NCI-H2081 (cell line): ENCODE measurements around the gene C11orf52.
"Not testable (repeated sequence)": the region's sequence is repeated elsewhere in the genome, so short reads cannot be mapped to it uniquely, and the experiment has no call there.

Experiments
- DNase-seq, 2 experiments: peaks; one replicate each; lab custom pipeline; 2025; lab: John Stamatoyannopoulos, UW

The C11orf52 gene

DNA sequence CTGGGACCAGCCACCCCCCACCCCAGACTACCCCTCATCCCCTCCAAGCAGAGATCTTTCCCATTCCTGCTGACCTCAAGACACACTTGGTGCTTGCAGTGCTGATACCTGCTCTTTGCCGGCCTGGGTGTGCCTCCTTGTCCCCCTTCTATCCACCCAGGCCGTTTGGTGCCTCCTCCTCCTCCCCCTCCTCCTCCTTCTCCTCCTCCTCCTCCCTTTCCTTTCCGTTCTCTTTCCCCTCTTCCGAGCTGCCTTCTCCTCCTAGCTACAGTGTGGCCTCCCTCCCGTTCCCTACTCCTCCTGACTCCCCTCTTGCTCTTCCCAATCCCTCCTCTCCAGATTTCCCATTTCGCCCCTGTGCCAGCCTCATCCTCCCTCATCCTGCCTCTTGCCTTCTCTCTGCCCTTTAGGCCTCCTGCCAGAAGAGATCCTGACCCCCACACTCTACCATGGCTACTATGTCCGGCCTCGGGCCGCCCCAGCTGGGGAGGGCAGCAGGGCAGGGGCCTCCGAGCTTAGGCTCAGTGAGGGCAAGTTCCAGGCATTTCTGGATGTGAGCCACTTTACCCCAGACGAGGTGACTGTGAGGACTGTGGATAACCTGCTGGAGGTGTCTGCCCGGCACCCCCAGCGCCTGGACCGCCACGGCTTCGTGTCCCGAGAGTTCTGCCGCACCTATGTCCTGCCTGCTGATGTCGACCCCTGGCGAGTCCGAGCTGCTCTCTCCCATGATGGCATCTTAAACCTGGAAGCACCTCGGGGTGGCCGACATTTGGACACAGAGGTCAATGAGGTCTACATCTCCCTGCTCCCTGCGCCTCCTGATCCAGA is 5.5 kb upstream of the C11orf52 start:
- DNase-seq = no peak

- DNase-seq = peak in 1 of 2 experiments; percentile 48
Measured at GRCh38 chr11:111913997-111914396, 4.7 kb upstream of the C11orf52 start.

DNA sequence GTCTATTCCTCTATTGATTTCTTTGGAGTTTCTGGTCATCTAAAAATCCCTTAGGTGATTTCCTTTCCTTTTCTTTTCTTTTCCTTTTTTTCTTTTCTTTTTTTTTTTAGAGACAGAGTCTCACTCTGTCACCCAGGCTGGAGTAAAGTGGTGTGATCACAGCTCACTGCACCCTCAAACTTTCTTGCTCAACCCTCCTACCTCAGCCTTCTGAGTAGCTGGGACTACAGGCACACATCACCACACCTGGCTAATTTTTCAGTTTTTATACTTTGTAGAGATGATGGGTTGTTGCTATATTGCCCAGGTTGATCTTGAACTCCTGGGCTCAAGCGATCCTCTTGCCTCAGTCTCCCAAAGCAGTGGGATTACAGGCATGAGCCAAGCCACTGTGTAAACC is 1.9 kb upstream of the C11orf52 start:
- no peak for DNase-seq

DNA sequence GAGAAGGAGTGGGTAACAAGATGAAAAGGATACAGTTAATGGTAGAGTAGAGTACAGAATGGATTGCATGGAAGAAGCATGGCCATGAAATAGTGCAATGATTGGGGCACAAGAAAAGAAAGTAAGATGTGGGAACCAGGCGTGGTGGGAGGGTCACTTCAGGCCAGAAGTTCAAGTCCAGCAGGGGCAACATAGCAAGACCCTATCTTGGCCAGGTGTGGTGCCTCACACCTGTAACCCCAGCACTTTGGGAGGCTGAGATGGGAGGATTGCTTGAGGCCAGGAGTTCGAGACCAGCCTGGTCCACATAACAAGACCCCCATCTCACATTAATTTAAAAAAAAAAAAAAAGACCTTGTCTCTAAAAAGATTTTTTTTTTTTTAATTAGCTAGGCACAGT is 1.4 kb upstream of the C11orf52 start:
- no peak for DNase-seq

- no peak for DNase-seq
Measured at GRCh38 chr11:111917788-111918187, 925 bp upstream of the C11orf52 start.

DNA sequence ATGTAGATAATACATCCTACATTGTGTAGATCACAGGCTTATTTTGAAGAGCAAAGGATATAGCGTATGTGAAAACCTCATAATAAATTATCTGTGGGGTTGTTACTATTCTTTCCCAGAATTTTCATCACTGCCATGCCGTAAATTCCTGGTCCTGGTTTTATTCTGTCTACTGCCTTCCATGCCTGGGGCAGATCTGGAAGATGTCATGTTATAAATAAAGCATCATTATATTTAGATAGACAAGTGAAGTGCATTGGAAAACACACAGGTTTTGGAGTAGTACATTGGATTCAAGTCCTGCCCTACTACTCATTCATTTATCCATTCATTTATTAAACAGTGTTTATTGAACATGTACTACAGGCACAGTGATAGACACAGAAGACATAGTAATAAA is 2.2 kb downstream of the C11orf52 start:
- no peak for DNase-seq

- no peak for DNase-seq
Measured at GRCh38 chr11:111921541-111922230, 3.0 kb downstream of the C11orf52 start.

GRCh38 chr11:111922803-111923202 is 4.1 kb downstream of the C11orf52 start:
- DNase-seq = no peak

- DNase-seq = no peak
Measured at GRCh38 chr11:111923351-111923788, 4.7 kb downstream of the C11orf52 start.

DNA sequence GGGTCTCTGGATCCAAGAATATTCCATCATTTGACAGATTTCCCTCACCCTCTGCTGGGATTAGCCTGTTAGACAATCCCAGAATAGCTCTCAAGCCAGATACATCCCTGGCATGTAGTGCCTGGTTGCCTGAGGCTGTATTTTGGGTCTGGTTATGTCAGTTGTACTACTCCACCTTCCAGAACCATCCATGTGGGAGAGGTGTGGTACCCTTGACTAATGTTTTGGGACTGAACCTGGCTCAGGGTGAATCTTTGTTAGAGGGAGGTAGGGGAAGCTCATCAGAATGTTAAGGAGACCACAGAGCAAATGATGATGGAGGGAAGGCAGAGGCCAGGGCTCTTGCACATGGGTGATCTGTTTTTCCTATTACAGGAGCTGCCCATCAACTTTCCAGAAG is 5.2 kb downstream of the C11orf52 start:
- DNase-seq = no peak

- DNase-seq = no peak
Measured at GRCh38 chr11:111925953-111926352, 7.2 kb downstream of the C11orf52 start.

DNA sequence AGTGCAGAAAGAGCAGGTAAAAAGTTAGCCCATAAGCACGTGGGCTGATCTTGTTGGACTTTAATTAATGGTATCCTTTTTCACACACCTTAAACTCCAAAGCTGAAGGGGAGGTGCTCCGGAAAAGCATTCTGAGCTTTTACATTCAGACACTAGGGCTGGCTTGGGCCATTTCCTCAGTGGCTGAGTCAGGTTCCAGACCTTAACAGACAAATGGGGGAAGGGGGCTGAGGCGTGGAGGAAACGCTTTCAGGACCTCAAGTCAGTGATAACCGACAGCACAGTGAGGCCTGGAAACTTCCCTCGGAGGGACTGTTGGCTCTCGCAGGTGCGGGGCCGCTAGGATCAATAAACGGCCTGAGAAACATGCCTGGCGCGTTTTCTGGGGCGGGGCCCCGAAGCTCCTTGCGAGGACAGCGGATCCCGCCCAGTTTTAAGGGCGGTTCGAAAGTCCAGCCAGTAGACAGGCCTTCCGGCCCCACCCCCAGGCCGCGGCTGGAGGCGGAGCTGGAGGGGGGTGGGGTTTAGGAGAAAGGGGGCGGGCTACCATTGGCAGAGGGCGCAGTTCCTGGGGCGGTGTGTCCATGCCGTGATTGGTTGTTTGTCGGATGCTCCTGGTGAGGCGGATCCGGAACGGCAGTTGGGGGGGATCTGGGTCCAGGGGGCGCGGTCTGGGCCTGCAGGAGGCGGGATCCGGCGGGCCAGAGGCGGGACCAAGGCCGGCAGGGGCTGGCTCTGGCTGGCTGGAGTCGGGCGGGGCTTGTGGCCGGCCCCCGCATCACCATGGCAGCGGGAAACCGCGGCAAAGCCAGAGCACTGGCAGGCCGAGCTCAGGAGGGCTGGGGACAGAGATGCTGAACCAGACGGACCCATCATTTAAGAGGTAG is 8.0 kb downstream of the C11orf52 start:
- DNase-seq = peak; percentile 98 to 100

- no peak for DNase-seq
Measured at GRCh38 chr11:111930472-111930871, 11.8 kb downstream of the C11orf52 start.

DNA sequence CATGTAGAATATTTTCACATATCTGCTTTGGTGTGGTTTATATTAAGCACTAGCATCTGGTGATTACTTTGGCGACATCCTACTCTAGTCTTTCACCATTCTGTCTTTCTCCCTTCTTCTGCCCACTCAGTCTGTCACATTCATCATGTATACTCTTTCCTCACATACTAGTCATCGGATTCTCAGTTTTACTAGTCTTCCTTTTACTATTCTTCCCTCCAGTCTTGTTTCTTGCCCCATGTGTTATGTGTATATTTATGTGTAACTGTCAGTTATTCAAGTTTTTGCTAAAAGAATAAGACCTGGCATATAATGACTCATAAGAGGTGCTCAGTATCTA is 13.9 kb downstream of the C11orf52 start:
- no peak for DNase-seq

DNA sequence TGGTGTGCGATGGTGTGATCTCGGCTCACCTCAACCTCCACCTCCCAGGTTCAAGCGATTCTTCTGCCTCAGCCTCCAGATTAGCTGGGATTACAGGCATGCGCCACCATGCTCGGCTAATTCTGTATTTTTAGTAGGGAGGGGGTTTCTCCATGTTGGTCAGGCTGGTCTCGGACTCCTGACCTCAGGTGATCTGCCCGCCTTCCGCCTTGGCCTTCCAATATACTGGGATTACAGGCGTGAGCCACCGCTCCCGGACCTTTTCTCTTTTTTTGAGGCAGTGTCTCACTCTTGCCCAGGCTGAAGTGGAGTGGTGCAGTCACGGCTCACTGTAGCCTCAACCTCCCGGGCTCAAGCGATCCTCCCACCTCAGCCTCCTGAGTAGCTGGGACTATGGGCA is 14.5 kb downstream of the C11orf52 start:
- DNase-seq = not testable (repeated sequence)

DNA sequence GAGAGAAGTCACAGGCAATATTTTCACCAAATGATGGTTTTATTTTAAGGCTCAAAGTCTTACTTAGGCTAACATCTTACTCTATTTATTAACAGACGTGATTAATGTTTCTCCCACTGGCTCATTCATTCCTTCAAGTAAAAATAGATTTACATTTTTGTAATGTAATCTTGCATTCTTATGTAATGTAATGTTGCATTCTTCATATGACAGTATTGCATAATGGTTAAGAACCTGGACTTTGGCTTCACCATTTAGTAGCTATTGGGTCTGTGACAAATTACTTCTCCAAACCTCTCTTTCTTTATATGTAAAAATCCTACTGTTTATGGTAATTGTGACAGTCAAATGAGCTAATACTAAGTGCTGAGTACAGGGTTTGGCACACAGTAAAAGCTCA is 15.2 kb downstream of the C11orf52 start:
- no peak for DNase-seq

DNA sequence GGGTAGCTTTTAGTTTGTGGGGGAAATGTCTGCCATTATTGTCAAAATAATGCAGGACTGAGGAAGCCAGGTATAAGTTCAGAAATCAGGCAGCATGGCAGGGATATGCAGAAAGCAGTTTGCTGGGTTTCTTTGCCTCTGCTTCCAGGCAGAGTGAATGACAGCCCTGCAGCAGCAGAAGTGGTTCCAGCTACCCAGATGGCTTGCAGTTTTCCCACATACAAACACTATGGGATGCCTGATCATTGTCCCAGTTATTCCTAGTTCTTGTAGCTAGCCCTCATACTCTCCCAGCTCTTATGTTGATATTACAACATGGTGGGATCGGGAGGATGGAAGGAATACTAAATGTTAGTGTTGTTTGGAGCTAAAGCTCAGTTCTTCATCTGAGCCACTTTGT is 15.6 kb downstream of the C11orf52 start:
- no peak for DNase-seq

DNA sequence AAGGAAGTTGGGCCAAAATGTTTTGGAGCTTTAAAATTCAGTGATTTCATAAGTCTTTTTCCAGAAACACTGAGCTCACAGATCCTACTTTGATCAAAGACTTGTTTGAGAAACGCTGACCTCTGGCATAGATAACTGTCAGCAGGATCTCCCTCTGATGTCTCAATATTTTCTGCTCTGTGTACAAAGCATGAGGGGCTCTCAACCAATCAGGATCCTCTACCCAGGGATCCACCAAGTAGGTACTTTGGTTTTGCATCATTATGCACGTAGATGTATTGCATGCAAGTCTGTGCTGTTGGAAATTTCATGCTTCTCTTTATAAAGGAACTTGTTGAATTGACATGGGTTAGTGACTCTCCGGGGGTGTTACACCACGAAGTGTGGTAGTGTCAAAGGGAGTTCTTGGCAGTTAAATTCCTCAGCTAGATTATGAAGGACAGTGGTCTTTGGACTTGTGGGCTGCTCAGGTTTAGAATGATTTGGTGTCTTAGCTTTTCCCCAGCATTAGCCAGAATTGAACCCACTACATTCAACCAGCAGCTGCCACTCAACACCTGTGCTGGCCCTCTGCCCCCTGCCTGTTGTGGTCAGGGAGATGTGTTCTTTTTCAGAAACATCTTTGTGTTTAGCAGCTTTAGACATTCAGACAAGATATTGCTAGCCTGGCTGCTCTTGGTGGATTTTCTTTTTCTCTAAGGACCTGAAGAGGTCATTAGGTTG is 16.8 kb downstream of the C11orf52 start:
- no peak for DNase-seq

- no peak for DNase-seq
Measured at GRCh38 chr11:111936040-111936540, 17.4 kb downstream of the C11orf52 start.

GRCh38 chr11:111937461-111937769 is 18.7 kb downstream of the C11orf52 start:
- no peak for DNase-seq

GRCh38 chr11:111937844-111938243 is 19.1 kb downstream of the C11orf52 start:
- peak in 1 of 2 experiments; percentile 27 for DNase-seq

GRCh38 chr11:111938687-111939160 is 20.0 kb downstream of the C11orf52 start:
- DNase-seq = peak in 1 of 2 experiments; percentile 50
